Measurements from ENCODE around the gene FNDC11.

FNDC11 gene

DNA sequence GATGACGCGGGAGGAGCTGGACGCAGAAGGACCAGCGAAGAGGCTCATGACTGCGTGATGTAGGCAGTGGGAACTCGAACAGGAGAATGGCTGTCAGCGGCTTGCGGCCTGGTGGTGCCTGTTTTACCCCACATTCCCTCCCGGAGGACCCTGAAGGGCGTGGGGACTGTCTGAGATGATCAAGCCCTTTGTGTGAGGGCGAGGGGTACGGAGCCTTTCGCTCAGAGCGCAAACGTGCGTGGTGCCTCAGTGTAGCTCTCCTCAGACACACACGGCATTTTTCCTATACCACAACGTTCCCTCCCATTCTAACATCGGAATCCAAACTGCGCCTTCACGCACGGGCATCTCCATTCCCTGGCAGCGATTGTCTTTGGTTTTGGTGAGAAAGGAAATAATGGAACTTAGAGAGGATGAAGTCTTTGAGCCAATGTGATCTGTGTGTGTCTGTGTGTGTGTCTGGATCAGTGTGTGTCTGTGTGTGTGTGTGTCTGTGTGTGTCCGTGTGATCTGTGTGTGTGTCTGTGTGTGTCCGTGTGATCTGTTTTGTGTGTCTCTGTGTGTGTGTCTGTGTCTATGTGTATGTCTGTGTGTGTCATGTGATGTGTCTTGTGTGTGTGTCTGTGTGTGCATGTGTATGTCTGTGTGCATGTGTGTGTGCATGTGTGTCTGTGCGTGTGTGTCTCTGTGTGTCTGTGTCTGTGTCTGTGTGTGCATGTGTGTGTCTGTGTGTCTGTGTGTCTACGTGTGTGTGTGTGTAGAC is 22.1 kb upstream of the FNDC11 start:
- H3K9me3 ChIP-seq (ENCODE audit: control insufficient read depth, insufficient read depth, low read length): no peaks in the 10 kb centered on the region
- no peaks in the 10 kb centered on the region for H3K36me3 ChIP-seq (ENCODE audit: insufficient read depth, low read length)
- H3K4me1 ChIP-seq (ENCODE audit: insufficient read depth, low read length): no peaks in the 10 kb centered on the region
- no peak overlapping the region for H3K9ac ChIP-seq (ENCODE audit: low read depth, low read length)

DNA sequence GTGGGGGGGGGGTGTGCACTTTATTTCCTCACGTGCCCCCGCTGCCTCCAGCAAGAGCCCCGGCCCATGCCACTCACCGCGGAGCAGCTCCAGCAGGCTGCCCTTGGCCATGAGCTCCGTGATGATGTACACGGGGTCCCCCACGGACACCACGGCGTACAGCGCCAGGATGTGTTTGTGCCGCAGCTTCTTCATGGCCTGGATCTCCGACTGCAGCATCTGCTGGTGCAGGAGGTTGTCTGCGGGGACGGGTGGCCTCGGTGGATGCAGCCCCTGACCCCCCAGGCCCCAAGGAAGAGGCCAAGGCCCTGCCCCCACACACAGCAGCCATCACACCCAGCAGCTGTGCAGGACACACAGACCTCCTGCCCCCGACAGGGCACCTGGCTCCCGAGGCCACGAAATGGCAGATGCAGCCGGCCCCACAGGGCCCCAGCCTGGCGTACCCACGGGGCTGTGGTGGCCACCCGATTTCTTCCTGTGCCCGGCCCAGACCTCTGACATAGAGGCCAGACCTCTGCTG is 21.4 kb upstream of the FNDC11 start:
- no peaks in the 10 kb centered on the region for H3K9me3 ChIP-seq (ENCODE audit: control insufficient read depth, insufficient read depth, low read length)
- H3K9ac ChIP-seq (ENCODE audit: low read depth, low read length): no peak overlapping the region
- H3K36me3 ChIP-seq (ENCODE audit: insufficient read depth, low read length): no peaks in the 10 kb centered on the region
- no peaks in the 10 kb centered on the region for H3K4me1 ChIP-seq (ENCODE audit: insufficient read depth, low read length)

- no peaks in the 10 kb centered on the region for H3K36me3 ChIP-seq (ENCODE audit: insufficient read depth, low read length)
- H3K4me1 ChIP-seq (ENCODE audit: insufficient read depth, low read length): no peaks in the 10 kb centered on the region
- H3K9me3 ChIP-seq (ENCODE audit: control insufficient read depth, insufficient read depth, low read length): no peaks in the 10 kb centered on the region
- no peak overlapping the region for H3K9ac ChIP-seq (ENCODE audit: low read depth, low read length)
Measured at GRCh38 chr20:63533388-63533787, 20.6 kb upstream of the FNDC11 start.

GRCh38 chr20:63533871-63534393 is 20.0 kb upstream of the FNDC11 start:
- no peak overlapping the region for H3K9ac ChIP-seq (ENCODE audit: low read depth, low read length)
- H3K36me3 ChIP-seq (ENCODE audit: insufficient read depth, low read length): no peaks in the 10 kb centered on the region
- H3K4me1 ChIP-seq (ENCODE audit: insufficient read depth, low read length): no peaks in the 10 kb centered on the region
- no peaks in the 10 kb centered on the region for H3K9me3 ChIP-seq (ENCODE audit: control insufficient read depth, insufficient read depth, low read length)

DNA sequence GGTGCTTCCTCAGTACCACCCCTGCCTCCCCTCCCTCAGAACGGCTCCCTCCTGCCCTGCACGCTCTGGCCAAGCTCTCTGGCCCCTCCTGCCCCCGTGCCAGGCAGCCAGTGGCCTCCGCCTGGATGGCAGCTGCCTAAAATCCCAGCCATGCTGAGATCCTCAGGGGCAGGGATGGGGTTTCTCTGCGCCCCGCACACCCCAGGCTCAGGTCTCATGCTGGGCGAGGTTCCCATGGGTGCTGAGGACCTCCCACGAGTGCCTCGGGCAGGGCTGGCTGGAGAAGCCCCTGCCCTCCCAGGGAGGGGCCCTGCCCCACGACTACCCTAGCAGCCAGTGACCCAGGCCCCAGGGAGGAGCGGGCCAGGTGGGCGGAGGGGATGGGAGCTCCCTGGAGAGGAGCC is 19.5 kb upstream of the FNDC11 start:
- Histone ChIP-seq H3K9me3 (ENCODE audit: control insufficient read depth, insufficient read depth, low read length) (no peaks in the 10 kb centered on the region), H3K9ac (ENCODE audit: low read depth, low read length) (no peak overlapping the region), H3K36me3 (ENCODE audit: insufficient read depth, low read length) (no peaks in the 10 kb centered on the region)

DNA sequence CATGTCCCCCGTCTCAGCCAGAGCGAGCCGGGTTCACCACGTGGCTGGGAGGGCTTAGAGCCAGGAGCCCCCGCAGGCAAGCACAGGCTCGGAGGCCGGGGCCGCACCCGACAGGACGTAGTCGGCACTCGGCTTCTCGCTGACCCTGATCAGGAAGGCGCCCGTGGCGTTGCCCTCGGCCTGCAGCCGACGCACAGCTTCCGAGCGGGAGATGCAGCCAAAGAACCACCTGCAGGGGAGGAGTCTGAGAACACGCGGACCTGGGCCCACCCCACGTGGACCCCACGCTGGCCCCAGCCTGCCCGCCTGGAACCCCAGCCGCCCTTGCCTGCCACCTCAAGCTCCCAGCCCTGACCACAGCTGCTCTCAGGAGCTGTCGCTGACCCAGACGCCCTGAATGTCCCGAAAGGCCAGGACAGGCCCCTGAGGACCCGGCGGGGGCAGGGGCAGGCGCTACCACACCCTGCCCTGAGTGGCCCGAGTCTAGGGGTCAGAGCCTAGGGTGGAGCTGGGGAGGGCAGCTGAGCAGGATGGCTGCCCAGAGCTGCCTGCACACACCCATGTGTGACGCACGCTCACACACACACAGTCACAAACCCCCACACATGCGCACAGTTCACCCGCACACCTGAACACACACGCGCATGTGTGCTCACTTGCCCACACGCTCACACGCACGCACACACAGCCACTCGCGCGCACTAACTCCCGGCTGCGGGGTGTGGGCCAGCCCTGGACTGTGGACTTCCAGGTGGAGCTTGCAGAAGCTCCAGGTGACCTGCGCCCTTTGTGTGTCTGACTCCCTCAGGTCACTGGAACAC is 18.9 kb upstream of the FNDC11 start:
- no peaks in the 10 kb centered on the region for H3K4me1 ChIP-seq (ENCODE audit: insufficient read depth, low read length)
- no peak overlapping the region for H3K9ac ChIP-seq (ENCODE audit: low read depth, low read length)
- H3K36me3 ChIP-seq (ENCODE audit: insufficient read depth, low read length): no peaks in the 10 kb centered on the region
- H3K9me3 ChIP-seq (ENCODE audit: control insufficient read depth, insufficient read depth, low read length): no peaks in the 10 kb centered on the region

More for the DNA sequence above, 19.5 kb upstream of the FNDC11 start:
- H3K4me1 ChIP-seq (ENCODE audit: insufficient read depth, low read length): no peaks in the 10 kb centered on the region

- Histone ChIP-seq H3K36me3 (ENCODE audit: insufficient read depth, low read length) (no peaks in the 10 kb centered on the region), H3K9me3 (ENCODE audit: control insufficient read depth, insufficient read depth, low read length) (no peaks in the 10 kb centered on the region), H3K9ac (ENCODE audit: low read depth, low read length) (no peak overlapping the region), H3K4me1 (ENCODE audit: insufficient read depth, low read length) (no peaks in the 10 kb centered on the region)
Measured at GRCh38 chr20:63536241-63536977, 17.6 kb upstream of the FNDC11 start.

GRCh38 chr20:63536997-63537524 is 16.9 kb upstream of the FNDC11 start, which contains the start of gene PTK6:
Gene PTK6 (minus strand): TSS chr20:63537376. CDS start chr20:63537314, 62 bp downstream.
- no peaks in the 10 kb centered on the region for H3K4me1 ChIP-seq (ENCODE audit: insufficient read depth, low read length)
- H3K9me3 ChIP-seq (ENCODE audit: control insufficient read depth, insufficient read depth, low read length): no peaks in the 10 kb centered on the region
- H3K36me3 ChIP-seq (ENCODE audit: insufficient read depth, low read length): no peaks in the 10 kb centered on the region
- H3K9ac ChIP-seq (ENCODE audit: low read depth, low read length): peak within 1 kb of the TSS; percentile 17; the same call in 1 of the 2 replicates

- H3K4me1 ChIP-seq (ENCODE audit: insufficient read depth, low read length): no peaks in the 10 kb centered on the region
- H3K9me3 ChIP-seq (ENCODE audit: control insufficient read depth, insufficient read depth, low read length): no peaks in the 10 kb centered on the region
- H3K9ac ChIP-seq (ENCODE audit: low read depth, low read length): peak overlapping the region; percentile 17; the same call in 1 of the 2 replicates
- H3K36me3 ChIP-seq (ENCODE audit: insufficient read depth, low read length): no peaks in the 10 kb centered on the region
Measured at GRCh38 chr20:63537525-63538203, 16.3 kb upstream of the FNDC11 start.

DNA sequence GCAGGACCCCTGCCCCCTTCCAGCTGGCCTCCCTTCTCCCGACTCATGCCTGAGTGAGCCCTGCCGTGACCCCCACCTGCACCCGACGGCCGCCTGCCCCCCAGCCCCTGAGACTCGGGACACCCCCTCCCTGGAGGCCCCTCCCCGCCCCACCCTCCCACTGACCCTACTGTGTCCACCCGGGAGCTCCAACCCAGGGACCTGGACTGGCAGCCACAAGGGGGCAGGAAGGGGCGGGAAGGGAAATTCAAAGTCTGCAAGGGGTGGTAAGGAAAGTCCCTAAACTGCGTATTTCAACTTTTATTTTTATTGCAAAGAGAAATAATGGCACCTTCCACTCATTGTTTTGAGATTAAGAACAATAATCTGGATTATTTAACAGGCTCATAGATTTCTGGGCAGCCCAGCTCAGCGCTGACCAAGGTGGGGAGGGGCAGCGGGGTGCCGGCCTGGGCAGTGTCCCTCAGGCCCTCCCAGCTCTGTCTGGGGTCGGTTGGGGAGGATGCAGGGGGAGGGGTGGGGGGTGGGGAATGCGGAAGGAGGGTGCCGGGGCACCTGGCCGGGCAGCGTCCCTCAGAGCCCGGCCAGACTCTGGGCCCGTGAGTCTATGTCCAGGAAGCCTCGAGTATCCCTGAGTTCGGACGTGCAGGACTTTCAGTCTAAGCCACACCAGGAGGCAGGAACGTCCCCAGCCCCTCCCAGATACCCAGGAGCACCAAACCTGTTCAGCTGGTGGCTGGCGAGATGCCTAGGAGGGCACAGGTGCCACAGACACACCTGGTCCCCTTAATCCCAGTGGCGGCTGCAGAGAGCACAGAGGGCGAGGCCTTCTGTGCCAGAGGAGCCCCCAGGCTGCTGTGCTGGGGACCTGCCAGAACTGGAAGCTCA is 15.5 kb upstream of the FNDC11 start:
- peak overlapping the region; percentile 17; the same call in 1 of the 2 replicates for H3K9ac ChIP-seq (ENCODE audit: low read depth, low read length)

DNA sequence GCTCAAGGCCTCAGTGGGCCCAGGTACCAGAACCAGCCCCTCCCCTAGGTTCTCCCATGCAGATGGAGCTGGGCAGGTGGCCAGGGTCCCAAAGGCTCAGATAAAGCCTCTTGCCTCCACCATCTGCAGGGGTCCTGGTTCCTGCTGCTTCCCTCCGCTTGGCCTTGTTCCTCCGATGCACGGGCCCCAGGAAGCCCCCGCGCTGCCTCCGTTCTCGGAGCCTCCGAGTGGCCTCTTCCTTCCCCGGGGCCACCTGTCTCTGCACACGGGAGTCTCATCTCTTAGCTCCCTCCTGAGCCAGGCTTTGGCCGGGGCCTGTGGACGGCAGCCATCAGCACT is 14.9 kb upstream of the FNDC11 start:
- Histone ChIP-seq H3K9ac (ENCODE audit: low read depth, low read length) (no peak overlapping the region), H3K36me3 (ENCODE audit: insufficient read depth, low read length) (no peaks in the 10 kb centered on the region), H3K9me3 (ENCODE audit: control insufficient read depth, insufficient read depth, low read length) (no peaks in the 10 kb centered on the region), H3K4me1 (ENCODE audit: insufficient read depth, low read length) (no peaks in the 10 kb centered on the region)

More for the DNA sequence above, 15.5 kb upstream of the FNDC11 start:
- Histone ChIP-seq H3K4me1 (ENCODE audit: insufficient read depth, low read length) (no peaks in the 10 kb centered on the region), H3K9me3 (ENCODE audit: control insufficient read depth, insufficient read depth, low read length) (no peaks in the 10 kb centered on the region), H3K36me3 (ENCODE audit: insufficient read depth, low read length) (no peaks in the 10 kb centered on the region)

DNA sequence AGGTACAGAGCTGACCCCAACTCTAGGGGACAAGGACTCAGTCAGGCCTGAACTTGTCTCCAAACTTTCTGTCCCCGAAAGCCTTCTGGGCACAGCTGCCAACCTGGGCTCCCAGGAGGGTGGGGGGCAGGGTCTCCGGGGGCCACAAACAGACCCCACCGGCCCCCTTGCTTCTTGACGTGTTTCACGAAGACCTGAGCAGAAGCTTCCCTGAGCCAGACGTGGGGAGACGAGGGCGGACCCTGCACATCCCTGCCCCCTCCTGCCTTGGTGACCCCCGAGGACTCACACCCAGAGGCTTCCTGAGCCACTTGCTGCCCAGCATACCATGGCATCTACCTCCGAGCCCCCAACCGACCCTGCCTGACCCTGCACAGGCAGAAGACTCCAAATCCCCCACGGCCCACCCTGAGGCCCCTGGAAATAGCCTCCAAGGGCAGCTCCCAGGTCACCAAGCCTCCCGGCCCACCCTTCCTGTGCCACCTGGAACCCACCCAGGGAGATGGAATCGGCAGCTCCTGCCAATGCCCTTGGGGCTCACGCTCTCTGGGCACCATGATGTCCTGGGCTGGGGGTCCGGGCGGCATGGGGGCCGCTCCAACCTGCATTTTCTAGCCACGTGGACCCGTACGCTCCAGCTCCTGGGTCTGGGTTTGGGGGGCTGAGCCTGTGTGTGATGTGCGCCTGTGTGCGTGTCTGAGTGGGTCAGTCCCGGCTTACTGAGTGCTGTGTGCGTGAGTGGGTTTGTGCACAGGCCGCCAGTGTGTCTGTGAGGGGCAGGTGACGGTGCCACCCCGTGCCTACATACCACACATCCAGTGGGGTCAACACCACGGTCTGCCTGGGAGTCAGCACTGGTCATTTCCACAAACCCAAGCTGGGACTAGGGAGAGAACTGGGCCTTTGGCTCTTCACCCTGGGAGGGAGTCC is 14.3 kb upstream of the FNDC11 start:
- Histone ChIP-seq H3K9ac (ENCODE audit: low read depth, low read length) (no peak overlapping the region), H3K4me1 (ENCODE audit: insufficient read depth, low read length) (no peaks in the 10 kb centered on the region), H3K9me3 (ENCODE audit: control insufficient read depth, insufficient read depth, low read length) (no peaks in the 10 kb centered on the region), H3K36me3 (ENCODE audit: insufficient read depth, low read length) (no peaks in the 10 kb centered on the region)
